Measurements from ENCODE around the gene ZSCAN5A. TPM values are rescaled to one million over a fixed set of nuclear protein-coding genes. Genes with fewer than 3 reads are reported as not detected.
"Not testable (repeated sequence)": the region's sequence is repeated elsewhere in the genome, so short reads cannot be mapped to it uniquely, and the experiment has no call there.

Gene ZSCAN5A
- total RNA-seq, 1 donor from 2014 or later, result 6.6 TPM

DNA sequence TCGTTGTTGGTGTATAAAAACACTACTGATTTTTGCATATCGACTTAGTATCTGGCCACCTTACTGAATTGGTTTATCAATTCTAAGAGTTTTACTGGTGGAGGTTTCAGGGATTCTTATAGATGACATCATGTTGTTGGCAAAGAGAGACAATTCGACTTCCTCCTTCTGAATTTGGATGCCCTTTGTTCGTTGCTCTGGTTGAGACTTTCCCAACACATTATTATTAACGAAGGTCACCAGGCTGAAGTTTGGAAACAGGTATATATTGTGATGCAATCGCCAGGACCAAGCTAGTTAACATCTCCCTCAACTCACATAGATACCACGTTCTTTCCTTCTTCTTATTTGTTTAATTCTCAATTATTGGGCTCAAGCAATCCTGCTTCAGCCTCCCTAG lies 115.0 kb downstream of the ZSCAN5A start:
- no peak overlapping the region for H3K4me3 Mint-ChIP-seq (ENCODE audit: unreplicated experiment)
- no peaks in the 10 kb centered on the region for H3K9me3 ChIP-seq (ENCODE audit: insufficient read depth, low read depth, low read length)
- H3K9ac ChIP-seq (ENCODE audit: low read length), result no peak overlapping the region
- DNase-seq (ENCODE audit: low read depth) (no peak), FAIRE-seq (no peak)
- no peaks in the 10 kb centered on the region for H4K20me1 ChIP-seq (ENCODE audit: insufficient read depth, low read length)
- H3K36me3 ChIP-seq (ENCODE audit: insufficient read depth, low read length), result no peaks in the 10 kb centered on the region
- H3K4me1 ChIP-seq (ENCODE audit: insufficient read depth, low read length), result no peaks in the 10 kb centered on the region
- H3K79me2 ChIP-seq (ENCODE audit: insufficient read depth, low read length), result no peaks in the 10 kb centered on the region
- no peak overlapping the region for H3K27ac Mint-ChIP-seq (ENCODE audit: unreplicated experiment)
- no peak overlapping the region for H3K4me3 ChIP-seq (ENCODE audit: insufficient read depth, low read depth, low read length)
- TF ChIP-seq CTCF (IDR thresholded peaks at IDR 0.05; ENCODE audit: insufficient read depth, low read depth, low read length) (no peak), EZH2 (IDR thresholded peaks at IDR 0.05; ENCODE audit: insufficient read depth, low read length) (no peak)
- no peaks in the 10 kb centered on the region for H3K27me3 ChIP-seq (ENCODE audit: insufficient read depth, low read length)
- no peak overlapping the region for H3K27ac ChIP-seq (ENCODE audit: low read depth, low read length)
- H3K4me2 ChIP-seq (ENCODE audit: low read length), result no peak overlapping the region
- no peaks in the 10 kb centered on the region for H3K36me3 Mint-ChIP-seq (ENCODE audit: low read depth, unreplicated experiment)
- no peaks in the 10 kb centered on the region for H3K4me1 Mint-ChIP-seq (ENCODE audit: low read depth, unreplicated experiment)
- peaks cover 14% of the 10 kb centered on the region for H3K27me3 Mint-ChIP-seq (ENCODE audit: low read depth, unreplicated experiment)
- no peaks in the 10 kb centered on the region for H3K9me3 Mint-ChIP-seq (ENCODE audit: unreplicated experiment)
- no peak overlapping the region for H2AFZ ChIP-seq (ENCODE audit: low read depth, low read length)

GRCh38 chr19:56197646-56198045 lies 117.0 kb downstream of the ZSCAN5A start, which contains the start of gene ZSCAN5B:
ZSCAN5B (minus strand) TSS chr19:56197783; CDS start chr19:56193052, 4,731 bp downstream.
- not testable (repeated sequence) for H3K27ac ChIP-seq (ENCODE audit: low read depth, low read length); H3K27me3 ChIP-seq (ENCODE audit: insufficient read depth, low read length); DNase-seq (ENCODE audit: low read depth); H3K36me3 Mint-ChIP-seq (ENCODE audit: low read depth, unreplicated experiment); H3K27ac Mint-ChIP-seq (ENCODE audit: unreplicated experiment); H3K4me3 ChIP-seq (ENCODE audit: insufficient read depth, low read depth, low read length); H2AFZ ChIP-seq (ENCODE audit: low read depth, low read length); H3K4me1 ChIP-seq (ENCODE audit: insufficient read depth, low read length); H3K79me2 ChIP-seq (ENCODE audit: insufficient read depth, low read length); FAIRE-seq; H3K4me3 Mint-ChIP-seq (ENCODE audit: unreplicated experiment); H3K27me3 Mint-ChIP-seq (ENCODE audit: low read depth, unreplicated experiment); H3K4me2 ChIP-seq (ENCODE audit: low read length); H3K36me3 ChIP-seq (ENCODE audit: insufficient read depth, low read length); H3K9me3 Mint-ChIP-seq (ENCODE audit: unreplicated experiment); H3K4me1 Mint-ChIP-seq (ENCODE audit: low read depth, unreplicated experiment); H3K9me3 ChIP-seq (ENCODE audit: insufficient read depth, low read depth, low read length); H4K20me1 ChIP-seq (ENCODE audit: insufficient read depth, low read length); H3K9ac ChIP-seq (ENCODE audit: low read length)

DNA sequence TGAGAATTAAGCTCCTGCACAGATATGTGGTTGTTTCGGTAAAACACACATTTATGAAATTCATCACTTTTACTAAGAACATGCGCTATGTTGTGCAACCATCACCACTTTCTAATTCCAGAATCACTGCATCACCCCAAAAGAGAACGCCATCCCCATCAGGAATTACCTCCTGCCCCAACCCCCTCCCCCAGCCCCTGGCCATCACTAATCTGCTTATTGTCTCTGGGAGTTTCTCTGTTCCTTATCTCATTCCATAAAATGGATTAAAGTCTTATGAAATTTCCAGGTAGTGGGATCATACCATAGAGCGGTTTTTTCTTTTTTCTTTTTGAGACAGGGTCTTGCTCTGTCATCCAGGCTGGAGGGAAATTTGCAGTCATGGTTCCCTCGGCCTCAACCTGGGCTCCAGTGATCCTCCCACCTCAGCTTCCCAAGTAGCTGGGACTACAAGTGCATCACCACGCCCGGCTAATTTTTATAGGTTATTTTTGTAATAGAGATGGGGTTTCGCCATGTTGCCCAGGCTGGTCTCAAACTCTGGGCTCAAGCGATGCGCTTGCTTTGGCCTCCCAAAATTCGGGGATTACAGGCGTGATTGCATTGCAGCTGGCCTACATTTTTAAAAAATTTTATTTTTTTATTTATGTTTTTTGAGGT lies 120.5 kb downstream of the ZSCAN5A start:
- no peak for FAIRE-seq
- no peaks in the 10 kb centered on the region for H3K36me3 ChIP-seq (ENCODE audit: insufficient read depth, low read length)
- no peaks in the 10 kb centered on the region for H3K79me2 ChIP-seq (ENCODE audit: insufficient read depth, low read length)
- no peak overlapping the region for H3K4me3 Mint-ChIP-seq (ENCODE audit: unreplicated experiment)
- no peak overlapping the region for H3K9ac ChIP-seq (ENCODE audit: low read length)
- peaks cover 8% of the 10 kb centered on the region for H3K27me3 Mint-ChIP-seq (ENCODE audit: low read depth, unreplicated experiment)
- H3K36me3 Mint-ChIP-seq (ENCODE audit: low read depth, unreplicated experiment), result no peaks in the 10 kb centered on the region
- TF ChIP-seq EZH2 (IDR thresholded peaks at IDR 0.05; ENCODE audit: insufficient read depth, low read length) (no peak), CTCF (IDR thresholded peaks at IDR 0.05; ENCODE audit: insufficient read depth, low read depth, low read length) (no peak)
- no peak overlapping the region for H3K4me3 ChIP-seq (ENCODE audit: insufficient read depth, low read depth, low read length)
- no peaks in the 10 kb centered on the region for H3K27me3 ChIP-seq (ENCODE audit: insufficient read depth, low read length)
- no peak overlapping the region for H2AFZ ChIP-seq (ENCODE audit: low read depth, low read length)
- DNase-seq (ENCODE audit: low read depth), result no peak
- no peaks in the 10 kb centered on the region for H3K4me1 Mint-ChIP-seq (ENCODE audit: low read depth, unreplicated experiment)
- no peak overlapping the region for H3K27ac ChIP-seq (ENCODE audit: low read depth, low read length)
- no peaks in the 10 kb centered on the region for H3K9me3 ChIP-seq (ENCODE audit: insufficient read depth, low read depth, low read length)
- no peak overlapping the region for H3K4me2 ChIP-seq (ENCODE audit: low read length)
- H3K4me1 ChIP-seq (ENCODE audit: insufficient read depth, low read length), result no peaks in the 10 kb centered on the region
- H3K9me3 Mint-ChIP-seq (ENCODE audit: unreplicated experiment), result no peaks in the 10 kb centered on the region
- no peak overlapping the region for H3K27ac Mint-ChIP-seq (ENCODE audit: unreplicated experiment)
- no peaks in the 10 kb centered on the region for H4K20me1 ChIP-seq (ENCODE audit: insufficient read depth, low read length)

All from astrocyte (in vitro differentiated cells and primary cell).